ENCODE measurements around the gene DGLUCY.

Gene DGLUCY

GRCh38 chr14:91144425-91145145 is 30.7 kb downstream of the DGLUCY start:
- ATAC-seq: peak; percentile 90
- TF ChIP-seq ZFP30 (CRISPR knock-in tag; IDR thresholded peaks at IDR 0.05) (no peak), OSR1 (CRISPR knock-in tag; IDR thresholded peaks at IDR 0.05) (no peak), GLIS3 (CRISPR knock-in tag; IDR thresholded peaks at IDR 0.05) (no peak), ESRRG (CRISPR knock-in tag; IDR thresholded peaks at IDR 0.05) (no peak), TCF4 (CRISPR knock-in tag; IDR thresholded peaks at IDR 0.05; ENCODE audit: borderline replicate concordance) (no peak), SNAI2 (CRISPR knock-in tag; IDR thresholded peaks at IDR 0.05) (no peak), RARB (CRISPR knock-in tag; IDR thresholded peaks at IDR 0.05) (no peak), ZC3H10 (CRISPR knock-in tag; IDR thresholded peaks at IDR 0.05) (no peak), TOX (CRISPR knock-in tag; IDR thresholded peaks at IDR 0.05; ENCODE audit: borderline replicate concordance) (no peak), PPARA (CRISPR knock-in tag; IDR thresholded peaks at IDR 0.05; ENCODE audit: borderline replicate concordance) (no peak), POU6F1 (CRISPR knock-in tag; IDR thresholded peaks at IDR 0.05; ENCODE audit: borderline replicate concordance, low read depth) (no peak), ZNF70 (CRISPR knock-in tag; IDR thresholded peaks at IDR 0.05) (no peak)

- no peak for ATAC-seq
- TF ChIP-seq PPARA (CRISPR knock-in tag; IDR thresholded peaks at IDR 0.05; ENCODE audit: borderline replicate concordance): no peak
- no peak for TF ChIP-seq CSDC2 (CRISPR knock-in tag; IDR thresholded peaks at IDR 0.05)
- TF ChIP-seq ZFP3 (CRISPR knock-in tag; IDR thresholded peaks at IDR 0.05): no peak
- no peak for TF ChIP-seq RARB (CRISPR knock-in tag; IDR thresholded peaks at IDR 0.05)
- no peak for TF ChIP-seq OSR1 (CRISPR knock-in tag; IDR thresholded peaks at IDR 0.05)
- TF ChIP-seq ESRRG (CRISPR knock-in tag; IDR thresholded peaks at IDR 0.05): no peak
- TF ChIP-seq ZNF70 (CRISPR knock-in tag; IDR thresholded peaks at IDR 0.05): no peak
- no peak for TF ChIP-seq ZNF8 (CRISPR knock-in tag; IDR thresholded peaks at IDR 0.05)
- TF ChIP-seq TCF4 (CRISPR knock-in tag; IDR thresholded peaks at IDR 0.05; ENCODE audit: borderline replicate concordance): no peak
- TF ChIP-seq GLIS3 (CRISPR knock-in tag; IDR thresholded peaks at IDR 0.05): no peak
- TF ChIP-seq BACH2 (CRISPR knock-in tag; IDR thresholded peaks at IDR 0.05; ENCODE audit: borderline replicate concordance): no peak
- TF ChIP-seq ZNF565 (CRISPR knock-in tag; conservative IDR thresholded peaks at IDR 0.05; ENCODE audit: low read depth): no peak
- TF ChIP-seq SNAI2 (CRISPR knock-in tag; IDR thresholded peaks at IDR 0.05): no peak
- TF ChIP-seq ARNTL (CRISPR knock-in tag; IDR thresholded peaks at IDR 0.05; ENCODE audit: borderline replicate concordance, low read depth): no peak
- TF ChIP-seq TOX (CRISPR knock-in tag; IDR thresholded peaks at IDR 0.05; ENCODE audit: borderline replicate concordance): no peak
- no peak for TF ChIP-seq POU6F1 (CRISPR knock-in tag; IDR thresholded peaks at IDR 0.05; ENCODE audit: borderline replicate concordance, low read depth)
- no peak for TF ChIP-seq TSHZ2 (CRISPR knock-in tag; IDR thresholded peaks at IDR 0.05)
- TF ChIP-seq PATZ1 (CRISPR knock-in tag; IDR thresholded peaks at IDR 0.05; ENCODE audit: borderline replicate concordance): no peak
- TF ChIP-seq CREB5 (CRISPR knock-in tag; IDR thresholded peaks at IDR 0.05; ENCODE audit: low read depth): no peak
- TF ChIP-seq ZC3H10 (CRISPR knock-in tag; IDR thresholded peaks at IDR 0.05): no peak
Observed at GRCh38 chr14:91145391-91146160, 31.7 kb downstream of the DGLUCY start.

Measured in SK-N-SH treated with all-trans-retinoic acid at 6 μM for 48 hours (cell line).